NCI-H187 treated with DMSO at 0.1 percent for 48 hours (cell line): ENCODE data around the gene RNH1.

Source experiments
- DNase-seq: peaks from one replicate; lab custom pipeline; 2025; lab: John Stamatoyannopoulos, UW

RNH1 gene

DNA sequence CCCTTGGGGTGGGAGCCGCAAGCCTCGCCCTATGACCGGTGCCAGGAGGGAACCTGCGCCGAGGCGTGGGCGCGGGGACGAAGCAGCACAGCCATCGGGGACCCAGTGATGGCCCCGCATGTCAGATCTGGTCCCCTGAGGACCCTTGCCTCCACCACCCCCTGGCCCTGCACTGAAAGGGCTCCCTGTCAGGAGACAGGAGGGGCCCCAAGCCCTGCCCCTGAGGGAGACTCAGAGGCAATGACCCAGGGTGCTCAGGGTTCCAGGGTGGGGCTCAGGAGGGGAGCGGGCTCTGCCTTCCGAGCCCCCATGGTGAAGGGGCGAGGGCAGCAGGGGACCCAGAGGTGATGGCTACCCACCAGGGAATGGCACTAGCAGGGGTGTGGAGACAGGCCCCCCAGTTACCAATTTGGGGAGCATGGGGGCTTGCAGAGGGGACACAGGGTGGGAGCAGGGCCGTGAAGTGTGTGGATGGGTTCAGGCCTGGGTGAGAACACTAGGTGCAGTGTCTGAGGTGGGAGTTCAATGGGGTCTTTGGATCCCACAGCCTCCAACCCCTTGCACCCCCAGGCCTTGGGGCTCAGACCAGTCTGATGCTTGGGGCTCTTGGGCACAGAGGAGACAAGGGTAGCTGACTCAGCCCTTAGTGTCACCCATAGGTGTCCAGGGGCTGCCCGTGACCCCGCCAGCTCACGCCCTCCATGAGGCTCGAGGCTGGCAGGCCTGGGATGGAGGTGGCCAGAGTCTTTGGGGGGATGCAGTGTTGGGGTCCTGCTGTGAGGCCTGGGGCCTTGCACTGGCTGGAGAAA, 30.8 kb upstream of the RNH1 start:
- DNase-seq: no peak

DNA sequence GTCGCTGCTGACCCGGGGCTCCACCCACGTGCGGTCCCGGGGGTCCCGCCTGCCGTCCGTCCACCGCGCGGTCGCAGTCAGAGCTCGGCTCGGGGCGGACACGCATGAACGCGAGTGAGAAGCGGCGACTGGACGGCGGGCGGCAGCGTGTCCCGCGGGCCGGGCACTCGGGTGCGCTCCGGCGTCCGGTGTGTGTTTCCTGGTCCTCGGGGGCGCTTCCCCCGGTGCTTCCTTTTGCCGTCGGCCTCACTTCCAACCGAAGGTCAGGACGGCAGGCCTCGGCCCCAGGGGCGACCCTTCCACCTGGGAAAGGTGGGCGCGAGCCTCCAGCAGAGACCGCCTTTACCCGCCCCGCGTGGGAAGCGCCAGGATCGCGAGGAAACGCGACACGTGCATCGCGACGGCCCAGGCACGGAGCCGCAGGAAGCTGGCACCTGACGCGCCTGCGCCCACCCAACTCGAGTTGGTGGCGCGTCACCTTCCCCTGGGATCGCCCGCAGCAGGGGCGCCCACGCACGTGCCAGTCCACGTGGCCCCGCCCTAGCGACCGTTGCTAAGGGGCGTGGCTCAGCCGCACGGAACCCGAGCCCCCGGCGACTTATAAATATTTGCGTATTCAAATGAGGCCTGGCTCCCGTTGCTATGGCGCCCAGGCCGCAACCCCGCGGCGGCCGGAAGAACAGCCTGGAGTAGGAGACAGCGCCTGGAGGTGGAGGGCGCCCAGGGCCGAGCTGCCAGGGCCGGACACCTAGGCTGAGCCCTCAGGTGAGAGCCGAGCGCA, 30.0 kb upstream of the RNH1 start, which contains the start of gene LRRC56:
Gene LRRC56, plus strand, starts transcription at position 687 of the 781 bp plus-strand sequence. CDS start 3,158 bp downstream, outside the sequence.
- peak; percentile 8 for DNase-seq

DNA sequence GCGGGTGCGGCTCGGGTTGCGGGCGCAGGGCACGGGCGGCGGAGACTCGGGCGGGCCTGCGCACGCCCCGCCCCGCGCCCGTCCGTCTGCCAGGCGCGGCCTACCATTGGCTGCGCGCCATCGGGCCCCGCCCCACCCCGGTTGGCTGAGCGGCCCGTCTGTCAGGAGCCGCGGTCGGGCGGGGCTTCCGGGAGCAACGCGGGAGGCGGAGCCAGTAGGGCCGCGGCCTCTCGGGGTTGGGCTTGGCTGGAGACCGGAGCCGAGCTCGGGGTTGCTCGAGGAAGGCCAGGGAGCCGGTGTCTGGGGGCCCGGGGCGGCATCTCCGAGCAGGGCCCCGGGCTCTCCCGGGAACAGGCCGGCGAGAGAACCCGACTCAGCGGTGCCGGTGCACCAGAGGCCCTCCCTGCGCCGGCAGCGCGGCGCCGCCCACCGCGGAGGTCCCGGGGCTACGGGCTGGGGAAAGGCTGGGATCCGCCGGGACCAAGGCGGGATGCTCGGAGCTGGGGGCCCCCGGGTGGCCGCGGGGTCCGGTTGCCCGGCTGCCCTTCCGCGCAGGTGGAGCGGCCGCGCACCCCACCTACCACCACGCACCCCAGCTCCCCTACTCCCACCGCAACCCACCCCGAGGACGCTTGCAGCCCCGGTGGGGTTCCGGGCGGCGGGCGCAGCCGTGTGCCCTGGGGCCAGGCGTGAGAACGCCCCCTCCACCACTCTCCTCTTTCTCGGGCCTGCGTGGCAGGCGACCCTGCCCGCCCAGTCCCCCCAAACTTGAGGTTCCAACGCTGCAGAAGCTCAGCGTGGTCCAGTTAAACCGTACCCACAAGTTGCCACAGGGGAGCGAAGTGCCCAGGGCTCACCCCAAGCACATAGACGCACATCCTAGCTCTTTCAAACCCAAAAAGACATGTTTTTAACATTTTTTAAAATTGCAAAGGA, 28.7 kb upstream of the RNH1 start, which contains the start of gene HRAS:
Gene HRAS, minus strand, starts transcription at position 58 of the 936 bp plus-strand sequence.
- peak; percentile 34 for DNase-seq

GRCh38 chr11:535210-535518, 28.1 kb upstream of the RNH1 start:
- DNase-seq: no peak

- DNase-seq: no peak
Measured at GRCh38 chr11:534396-535209, 27.6 kb upstream of the RNH1 start.

- no peak for DNase-seq
Measured at GRCh38 chr11:533586-534395, 26.7 kb upstream of the RNH1 start.

DNA sequence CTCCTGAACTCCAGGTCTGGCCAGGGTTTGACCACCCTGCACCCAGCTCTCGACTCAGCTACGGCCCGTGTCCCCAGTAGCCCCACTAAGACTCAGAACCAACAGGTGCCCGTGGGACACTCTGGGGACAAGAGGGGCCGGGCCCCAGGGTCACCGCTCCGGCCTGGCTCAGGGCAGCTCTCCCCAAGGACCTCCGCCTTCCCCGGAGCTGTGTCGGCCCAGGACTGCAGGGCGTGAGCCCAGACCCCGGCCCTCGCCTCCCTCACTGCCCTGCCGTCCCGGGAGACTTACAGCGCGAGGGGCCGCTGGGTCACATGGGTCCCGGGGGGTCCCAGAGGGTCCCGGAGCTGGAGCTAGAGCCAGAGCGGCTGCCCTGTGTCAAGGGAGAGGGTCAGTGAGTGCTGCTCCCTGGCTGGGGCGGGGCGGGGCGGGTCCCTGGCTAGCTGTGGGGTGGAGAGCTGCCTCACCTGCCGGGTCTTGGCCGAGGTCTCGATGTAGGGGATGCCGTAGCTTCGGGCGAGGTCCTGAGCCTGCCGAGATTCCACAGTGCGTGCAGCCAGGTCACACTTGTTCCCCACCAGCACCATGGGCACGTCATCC, 26.0 kb upstream of the RNH1 start:
- no peak for DNase-seq

- DNase-seq: no peak
Measured at GRCh38 chr11:532527-532985, 25.5 kb upstream of the RNH1 start.

DNA sequence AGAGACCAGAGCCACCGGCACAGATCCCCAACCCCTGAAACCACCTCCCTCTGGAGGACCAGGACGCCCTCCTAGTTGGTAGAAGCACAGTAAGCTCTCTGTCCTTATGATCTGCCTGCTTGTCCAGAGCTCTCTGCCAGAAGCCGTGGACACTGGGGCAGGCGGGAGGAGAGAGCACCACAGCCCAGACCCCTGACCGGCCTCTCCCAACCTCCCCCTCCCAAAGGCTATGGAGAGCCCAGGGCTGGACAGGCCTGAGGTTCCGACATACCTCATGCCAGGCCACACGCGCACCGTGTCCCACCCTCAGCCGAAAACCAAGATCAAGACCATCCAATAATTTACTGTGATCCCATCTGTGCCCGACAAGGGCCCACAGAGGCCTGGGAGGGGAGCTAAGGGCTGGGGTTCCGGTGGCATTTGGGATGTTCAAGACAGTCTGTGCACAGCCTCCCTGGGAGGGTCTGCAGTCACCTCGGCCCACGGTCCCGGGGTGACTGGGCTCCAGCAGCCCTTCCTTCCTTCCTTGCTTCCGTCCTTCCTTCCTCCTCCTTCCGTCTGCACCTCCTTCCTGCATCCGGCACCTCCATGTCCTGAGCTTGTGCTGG, 25.0 kb upstream of the RNH1 start:
- DNase-seq: no peak

- DNase-seq: no peak
Measured at GRCh38 chr11:530960-531831, 24.2 kb upstream of the RNH1 start.

DNA sequence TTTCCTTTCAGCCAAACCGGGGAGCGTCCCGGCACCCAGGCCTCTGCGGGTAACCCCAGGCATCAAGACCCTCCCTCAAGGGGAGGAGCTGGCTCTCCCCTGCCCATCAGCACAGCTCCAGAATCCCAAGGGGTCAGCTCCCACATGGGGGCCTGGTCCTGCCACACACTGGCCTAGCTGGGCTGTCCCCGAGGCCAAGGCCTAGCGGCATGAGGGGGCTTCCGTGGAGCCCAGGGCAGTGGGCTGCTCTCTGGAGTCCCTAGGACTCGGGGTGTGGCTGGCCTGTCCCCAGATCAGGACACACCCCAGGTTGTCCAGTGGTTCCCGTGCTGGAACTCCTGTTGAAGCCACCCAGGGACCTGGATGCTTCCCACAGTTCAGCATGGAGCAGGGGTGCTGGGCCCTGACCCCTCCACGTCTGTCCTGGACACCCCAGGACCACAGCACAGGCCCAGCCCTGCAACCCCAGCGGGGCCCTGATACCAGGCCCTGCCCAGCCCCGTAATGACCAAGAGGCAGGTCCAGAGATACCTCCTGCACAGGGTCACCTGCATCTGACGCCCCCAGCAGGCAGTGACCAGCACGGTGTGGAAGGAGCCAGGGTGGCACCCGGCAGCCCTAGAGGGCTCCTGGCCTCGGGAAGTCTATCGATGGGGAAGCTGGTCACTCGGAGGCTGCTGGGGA, 22.8 kb upstream of the RNH1 start:
- DNase-seq: no peak

GRCh38 chr11:528815-529727, 22.0 kb upstream of the RNH1 start:
- no peak for DNase-seq

GRCh38 chr11:528166-528814, 21.2 kb upstream of the RNH1 start:
- no peak for DNase-seq

GRCh38 chr11:526192-526591, 19.1 kb upstream of the RNH1 start:
- no peak for DNase-seq

GRCh38 chr11:521177-521688, 14.2 kb upstream of the RNH1 start:
- no peak for DNase-seq
